Nephron progenitor cell (in vitro differentiated cells): Measurements from ENCODE around the gene LHFPL2.
A peak's percentile ranks its signal among the peaks of the same experiment; 100 is the strongest.

ENCODE experiments used
- DNase-seq: peaks from one replicate; pipeline ENCODE4 v3.0.0; 2021
- H3K27ac Mint-ChIP-seq: 2 replicates; pipeline ENCODE4 v1.8.0; 2021; ENCODE audit warnings: mild to moderate bottlenecking, moderate library complexity, mixed read lengths
- H3K27me3 Mint-ChIP-seq: 2 replicates; pipeline ENCODE4 v1.8.0; 2021; ENCODE audit warnings: mild to moderate bottlenecking, low read depth, mixed read lengths; ENCODE audit not compliant: poor library complexity
- H3K36me3 Mint-ChIP-seq: 2 replicates; pipeline ENCODE4 v1.8.0; 2021; ENCODE audit warnings: low read depth, mixed read lengths
- H3K4me1 Mint-ChIP-seq: 2 replicates; pipeline ENCODE4 v1.8.0; 2021; ENCODE audit warnings: mixed read lengths
- H3K4me3 Mint-ChIP-seq: 2 replicates; pipeline ENCODE4 v1.8.0; 2021; ENCODE audit warnings: mild to moderate bottlenecking, moderate library complexity, mixed read lengths
- H3K9me3 Mint-ChIP-seq: 2 replicates; pipeline ENCODE4 v1.8.0; 2021; ENCODE audit warnings: mild to moderate bottlenecking, moderate library complexity, mixed read lengths
- TF ChIP-seq, protein P1 (sequence below): fragments of 200-600 bp; sonication (generic); IDR thresholded peaks from 2 replicates; pipeline ENCODE4 v1.5.0; 2021; ENCODE audit warnings: antibody characterized with exemption

The LHFPL2 gene

DNA sequence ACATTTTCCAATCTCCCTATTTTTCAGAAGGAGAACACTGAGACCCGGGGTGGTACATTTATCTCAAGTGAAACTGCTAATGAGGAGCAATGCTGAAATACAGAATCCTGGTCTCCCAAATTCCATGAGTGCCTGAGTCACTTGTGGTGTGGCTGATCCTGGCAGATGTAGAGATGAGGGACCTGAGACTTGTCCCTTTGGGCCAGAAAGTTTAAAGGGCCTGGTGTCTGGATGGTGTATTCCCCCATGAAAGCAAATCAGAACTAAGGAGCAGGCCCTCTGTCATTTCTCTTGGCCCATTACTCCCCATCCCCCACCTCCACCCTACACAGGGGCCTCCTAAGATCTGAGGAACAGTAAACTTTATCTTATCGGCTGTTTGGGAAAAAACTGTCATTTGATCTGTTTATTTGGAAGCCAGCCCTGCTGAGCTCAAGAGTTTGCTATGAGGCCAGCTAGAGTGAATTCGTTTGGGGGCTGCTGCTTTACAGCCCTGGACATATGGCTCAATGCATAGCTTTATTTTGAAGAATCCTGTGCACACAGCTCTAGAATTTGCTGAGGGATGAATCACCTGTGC is 140.3 kb downstream of the LHFPL2 start:
- DNase-seq: no peak

DNA sequence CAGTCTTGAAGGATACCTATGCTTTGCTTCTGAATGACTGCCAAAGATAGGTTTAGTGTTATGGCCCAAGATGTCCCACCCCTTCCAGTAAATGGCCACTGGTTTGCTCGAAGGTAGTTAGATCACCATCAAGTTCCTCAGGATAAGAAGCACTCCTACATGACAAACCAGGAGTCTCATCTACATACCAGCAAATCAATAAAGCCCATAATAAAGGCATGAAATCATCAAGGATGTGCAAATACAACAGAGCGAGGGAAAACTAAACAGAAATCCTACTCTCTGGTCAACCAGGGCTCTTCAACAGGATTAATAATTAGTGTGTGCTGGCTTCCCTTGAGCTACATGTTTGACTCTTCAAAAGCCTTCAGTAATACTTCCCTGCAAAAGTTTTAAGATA is 141.0 kb downstream of the LHFPL2 start:
- no peak for DNase-seq
- Mint-ChIP-seq H3K4me3 (peak overlapping the region; percentile 24), H3K27ac (peak overlapping the region; percentile 95), H3K9me3 (no peaks in the 10 kb centered on the region), H3K27me3 (no peaks in the 10 kb centered on the region), H3K36me3 (no peaks in the 10 kb centered on the region), H3K4me1 (peaks cover 94% of the 10 kb centered on the region)
- TF ChIP-seq, protein P1, sequence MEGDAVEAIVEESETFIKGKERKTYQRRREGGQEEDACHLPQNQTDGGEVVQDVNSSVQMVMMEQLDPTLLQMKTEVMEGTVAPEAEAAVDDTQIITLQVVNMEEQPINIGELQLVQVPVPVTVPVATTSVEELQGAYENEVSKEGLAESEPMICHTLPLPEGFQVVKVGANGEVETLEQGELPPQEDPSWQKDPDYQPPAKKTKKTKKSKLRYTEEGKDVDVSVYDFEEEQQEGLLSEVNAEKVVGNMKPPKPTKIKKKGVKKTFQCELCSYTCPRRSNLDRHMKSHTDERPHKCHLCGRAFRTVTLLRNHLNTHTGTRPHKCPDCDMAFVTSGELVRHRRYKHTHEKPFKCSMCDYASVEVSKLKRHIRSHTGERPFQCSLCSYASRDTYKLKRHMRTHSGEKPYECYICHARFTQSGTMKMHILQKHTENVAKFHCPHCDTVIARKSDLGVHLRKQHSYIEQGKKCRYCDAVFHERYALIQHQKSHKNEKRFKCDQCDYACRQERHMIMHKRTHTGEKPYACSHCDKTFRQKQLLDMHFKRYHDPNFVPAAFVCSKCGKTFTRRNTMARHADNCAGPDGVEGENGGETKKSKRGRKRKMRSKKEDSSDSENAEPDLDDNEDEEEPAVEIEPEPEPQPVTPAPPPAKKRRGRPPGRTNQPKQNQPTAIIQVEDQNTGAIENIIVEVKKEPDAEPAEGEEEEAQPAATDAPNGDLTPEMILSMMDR: no peak

More for the DNA sequence above, 140.3 kb downstream of the LHFPL2 start:
- Mint-ChIP-seq H3K27ac (peak overlapping the region; percentile 95), H3K9me3 (peaks cover under 1% of the 10 kb centered on the region), H3K4me3 (peak overlapping the region; percentile 41), H3K4me1 (peaks cover 95% of the 10 kb centered on the region), H3K36me3 (peaks cover 4% of the 10 kb centered on the region), H3K27me3 (no peaks in the 10 kb centered on the region)
- TF ChIP-seq, protein P1: no peak

DNA sequence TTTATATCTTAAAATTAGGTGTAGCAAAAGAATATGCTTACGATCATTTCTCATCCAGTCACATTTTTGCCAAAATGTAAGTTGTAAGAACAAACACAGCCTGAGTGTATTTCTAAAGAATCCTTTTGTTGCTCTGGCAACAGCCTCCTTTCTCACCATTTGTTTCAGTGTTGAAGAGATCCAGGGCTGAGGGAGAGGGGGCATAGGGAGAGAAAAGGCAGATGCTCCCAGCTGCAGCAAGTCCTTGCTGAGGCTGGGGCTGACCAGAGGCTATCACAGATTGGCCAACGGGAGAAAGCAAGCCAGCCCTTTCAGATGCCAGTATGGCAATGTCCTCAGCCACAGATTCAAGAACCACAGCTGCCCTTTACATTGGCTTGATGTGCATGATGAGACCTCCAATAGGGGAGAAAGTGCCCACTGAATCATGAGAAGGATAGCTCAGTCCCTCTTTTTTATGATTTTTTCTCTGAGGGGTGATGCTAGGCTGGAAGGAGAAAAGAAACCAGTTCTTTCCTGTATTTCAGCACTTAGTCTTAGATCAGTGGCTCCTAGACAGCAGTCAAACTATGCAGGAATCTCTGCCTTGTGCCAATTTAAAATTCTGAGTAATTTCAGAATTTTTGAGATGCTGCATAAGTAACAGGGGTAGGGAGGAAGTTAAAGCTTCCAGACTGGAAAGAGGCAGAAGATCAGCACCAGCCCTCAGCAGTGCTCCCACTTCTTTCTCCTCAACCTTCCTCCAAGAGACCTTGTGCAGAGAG is 142.1 kb downstream of the LHFPL2 start:
- peak overlapping the region; percentile 89 for H3K27ac Mint-ChIP-seq

DNA sequence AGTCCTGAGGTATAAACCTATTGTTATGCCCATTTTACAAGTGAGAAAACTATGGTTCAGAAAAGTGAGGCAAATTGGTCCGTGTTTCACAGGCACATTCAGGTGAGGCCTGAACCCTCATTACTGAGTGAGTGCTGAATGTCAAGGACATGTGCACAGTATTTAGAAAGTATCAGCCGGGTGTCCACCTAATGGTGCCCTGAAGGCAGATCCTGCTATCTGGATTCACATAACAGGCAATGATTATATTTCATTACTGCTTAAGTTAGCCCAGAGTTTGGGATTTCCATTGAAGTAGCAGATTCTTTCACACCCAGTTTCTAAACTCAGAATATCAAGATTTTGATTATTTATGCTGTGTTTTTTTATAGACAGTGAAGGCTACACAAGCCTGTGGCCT is 142.7 kb downstream of the LHFPL2 start:
- H3K36me3 Mint-ChIP-seq: peaks cover 16% of the 10 kb centered on the region
- H3K9me3 Mint-ChIP-seq: no peaks in the 10 kb centered on the region
- peaks cover 92% of the 10 kb centered on the region for H3K4me1 Mint-ChIP-seq
- no peaks in the 10 kb centered on the region for H3K27me3 Mint-ChIP-seq
- DNase-seq: no peak
- TF ChIP-seq, protein P1: no peak
- peak overlapping the region; percentile 89 for H3K27ac Mint-ChIP-seq
- no peak overlapping the region for H3K4me3 Mint-ChIP-seq

More for the DNA sequence above, 142.1 kb downstream of the LHFPL2 start:
- no peak for DNase-seq
- Mint-ChIP-seq H3K36me3 (peaks cover 10% of the 10 kb centered on the region), H3K4me3 (peak overlapping the region; percentile 32), H3K9me3 (no peaks in the 10 kb centered on the region), H3K27me3 (no peaks in the 10 kb centered on the region), H3K4me1 (peaks cover 94% of the 10 kb centered on the region)
- TF ChIP-seq, protein P1: no peak

DNA sequence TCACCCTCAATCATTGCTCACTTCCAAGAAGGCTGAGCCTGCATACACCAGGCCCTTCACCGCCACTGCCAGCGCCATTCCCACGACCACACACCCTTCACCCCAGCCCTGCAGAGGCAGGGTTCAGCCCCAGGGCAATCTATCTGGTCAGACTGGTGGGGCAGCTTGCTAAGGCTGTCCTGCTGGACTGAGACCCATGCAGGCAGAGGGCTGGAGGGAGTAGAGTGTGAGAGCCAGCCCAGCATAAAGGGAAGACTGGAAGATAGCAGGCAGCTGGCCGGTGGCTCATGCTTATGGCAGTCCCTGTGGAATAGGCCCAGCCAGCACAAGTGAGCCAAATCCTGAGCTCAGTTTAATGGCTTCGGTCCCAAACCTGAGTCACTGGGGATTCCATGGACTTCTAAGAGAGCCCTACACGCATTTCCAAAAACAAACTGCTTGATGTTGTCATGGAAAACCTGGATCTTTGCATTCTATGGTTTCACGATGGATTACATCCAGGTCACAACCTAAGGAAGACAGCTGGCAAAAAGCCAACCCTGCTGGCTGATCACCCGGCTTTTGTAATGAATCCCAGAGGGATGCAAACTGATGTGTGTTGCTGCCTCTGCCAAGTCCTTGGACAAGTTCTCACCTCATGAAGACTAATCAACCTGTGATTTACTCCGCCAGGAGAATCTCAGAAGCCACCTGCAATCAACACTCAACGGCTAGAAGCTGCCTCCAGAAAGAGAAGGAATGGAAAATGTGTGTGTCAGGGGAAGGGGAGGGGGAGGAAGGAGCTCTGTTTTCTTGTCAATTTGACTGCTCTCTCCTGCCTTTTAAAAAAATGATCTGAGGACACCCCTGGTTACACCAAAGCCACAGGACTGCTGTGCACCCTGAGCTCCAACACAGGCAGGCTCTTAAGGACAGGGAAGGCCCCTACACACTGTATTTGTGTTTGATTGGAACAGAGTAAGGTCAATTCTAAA is 143.6 kb downstream of the LHFPL2 start:
- H3K4me3 Mint-ChIP-seq: peak overlapping the region; percentile 50
- H3K27me3 Mint-ChIP-seq: no peaks in the 10 kb centered on the region
- TF ChIP-seq, protein P1: no peak
- H3K36me3 Mint-ChIP-seq: peaks cover 24% of the 10 kb centered on the region
- DNase-seq: no peak
- H3K4me1 Mint-ChIP-seq: peaks cover 91% of the 10 kb centered on the region
- peak overlapping the region; percentile 97 for H3K27ac Mint-ChIP-seq
- H3K9me3 Mint-ChIP-seq: no peaks in the 10 kb centered on the region
